Measurements from ENCODE around the gene PTPRG.

Gene PTPRG

DNA sequence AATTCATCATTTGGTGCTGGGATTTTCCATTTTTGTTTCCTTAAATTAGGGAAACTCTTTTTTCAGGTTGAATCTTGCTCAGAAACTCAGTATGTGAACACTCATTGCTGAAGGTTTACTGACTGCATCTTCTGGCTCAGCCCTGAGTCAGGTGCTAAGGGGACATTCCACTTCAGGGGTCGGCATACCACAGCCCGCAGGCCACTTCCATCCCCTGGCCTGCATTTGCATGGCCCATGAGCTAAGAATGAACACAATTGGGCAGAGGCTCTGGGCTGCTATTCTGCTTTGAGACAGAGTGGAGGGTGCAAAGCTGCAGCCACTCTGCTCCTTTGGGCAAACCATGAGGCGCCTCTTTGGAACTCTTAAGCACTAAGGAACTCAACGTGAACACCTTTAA lies 647.0 kb downstream of the PTPRG start:
- TF ChIP-seq NFIC (IDR thresholded peaks at IDR 0.05) = no peak
- no peak for TF ChIP-seq TCF12 (IDR thresholded peaks at IDR 0.05; ENCODE audit: low read depth)
- TF ChIP-seq, protein P1, sequence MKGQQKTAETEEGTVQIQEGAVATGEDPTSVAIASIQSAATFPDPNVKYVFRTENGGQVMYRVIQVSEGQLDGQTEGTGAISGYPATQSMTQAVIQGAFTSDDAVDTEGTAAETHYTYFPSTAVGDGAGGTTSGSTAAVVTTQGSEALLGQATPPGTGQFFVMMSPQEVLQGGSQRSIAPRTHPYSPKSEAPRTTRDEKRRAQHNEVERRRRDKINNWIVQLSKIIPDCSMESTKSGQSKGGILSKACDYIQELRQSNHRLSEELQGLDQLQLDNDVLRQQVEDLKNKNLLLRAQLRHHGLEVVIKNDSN (IDR thresholded peaks at IDR 0.05) = no peak
- TF ChIP-seq FOXM1 (IDR thresholded peaks at IDR 0.05; ENCODE audit: borderline replicate concordance, low read depth) = no peak
- TF ChIP-seq, protein P2, sequence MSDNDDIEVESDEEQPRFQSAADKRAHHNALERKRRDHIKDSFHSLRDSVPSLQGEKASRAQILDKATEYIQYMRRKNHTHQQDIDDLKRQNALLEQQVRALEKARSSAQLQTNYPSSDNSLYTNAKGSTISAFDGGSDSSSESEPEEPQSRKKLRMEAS (IDR thresholded peaks at IDR 0.05) = no peak
- TF ChIP-seq RAD21 (IDR thresholded peaks at IDR 0.05; ENCODE audit: low read depth) = no peak
- TF ChIP-seq EP300 (IDR thresholded peaks at IDR 0.05; ENCODE audit: borderline replicate concordance) = no peak
- no peak for TF ChIP-seq YY1 (IDR thresholded peaks at IDR 0.05; ENCODE audit: low read depth)
- TF ChIP-seq TAF1 (IDR thresholded peaks at IDR 0.05; ENCODE audit: low read depth) = no peak
- TF ChIP-seq CEBPB (IDR thresholded peaks at IDR 0.05) = no peak
- no peak for TF ChIP-seq EGR1 (IDR thresholded peaks at IDR 0.05)
- TF ChIP-seq TEAD4 (IDR thresholded peaks at IDR 0.05) = no peak
- no peak for TF ChIP-seq ZBTB7A (IDR thresholded peaks at IDR 0.05; ENCODE audit: low read depth)
- TF ChIP-seq, protein P3, sequence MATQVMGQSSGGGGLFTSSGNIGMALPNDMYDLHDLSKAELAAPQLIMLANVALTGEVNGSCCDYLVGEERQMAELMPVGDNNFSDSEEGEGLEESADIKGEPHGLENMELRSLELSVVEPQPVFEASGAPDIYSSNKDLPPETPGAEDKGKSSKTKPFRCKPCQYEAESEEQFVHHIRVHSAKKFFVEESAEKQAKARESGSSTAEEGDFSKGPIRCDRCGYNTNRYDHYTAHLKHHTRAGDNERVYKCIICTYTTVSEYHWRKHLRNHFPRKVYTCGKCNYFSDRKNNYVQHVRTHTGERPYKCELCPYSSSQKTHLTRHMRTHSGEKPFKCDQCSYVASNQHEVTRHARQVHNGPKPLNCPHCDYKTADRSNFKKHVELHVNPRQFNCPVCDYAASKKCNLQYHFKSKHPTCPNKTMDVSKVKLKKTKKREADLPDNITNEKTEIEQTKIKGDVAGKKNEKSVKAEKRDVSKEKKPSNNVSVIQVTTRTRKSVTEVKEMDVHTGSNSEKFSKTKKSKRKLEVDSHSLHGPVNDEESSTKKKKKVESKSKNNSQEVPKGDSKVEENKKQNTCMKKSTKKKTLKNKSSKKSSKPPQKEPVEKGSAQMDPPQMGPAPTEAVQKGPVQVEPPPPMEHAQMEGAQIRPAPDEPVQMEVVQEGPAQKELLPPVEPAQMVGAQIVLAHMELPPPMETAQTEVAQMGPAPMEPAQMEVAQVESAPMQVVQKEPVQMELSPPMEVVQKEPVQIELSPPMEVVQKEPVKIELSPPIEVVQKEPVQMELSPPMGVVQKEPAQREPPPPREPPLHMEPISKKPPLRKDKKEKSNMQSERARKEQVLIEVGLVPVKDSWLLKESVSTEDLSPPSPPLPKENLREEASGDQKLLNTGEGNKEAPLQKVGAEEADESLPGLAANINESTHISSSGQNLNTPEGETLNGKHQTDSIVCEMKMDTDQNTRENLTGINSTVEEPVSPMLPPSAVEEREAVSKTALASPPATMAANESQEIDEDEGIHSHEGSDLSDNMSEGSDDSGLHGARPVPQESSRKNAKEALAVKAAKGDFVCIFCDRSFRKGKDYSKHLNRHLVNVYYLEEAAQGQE (IDR thresholded peaks at IDR 0.05; ENCODE audit: low read depth) = no peak
- TF ChIP-seq CREB1 (IDR thresholded peaks at IDR 0.05; ENCODE audit: low read depth) = no peak

DNA sequence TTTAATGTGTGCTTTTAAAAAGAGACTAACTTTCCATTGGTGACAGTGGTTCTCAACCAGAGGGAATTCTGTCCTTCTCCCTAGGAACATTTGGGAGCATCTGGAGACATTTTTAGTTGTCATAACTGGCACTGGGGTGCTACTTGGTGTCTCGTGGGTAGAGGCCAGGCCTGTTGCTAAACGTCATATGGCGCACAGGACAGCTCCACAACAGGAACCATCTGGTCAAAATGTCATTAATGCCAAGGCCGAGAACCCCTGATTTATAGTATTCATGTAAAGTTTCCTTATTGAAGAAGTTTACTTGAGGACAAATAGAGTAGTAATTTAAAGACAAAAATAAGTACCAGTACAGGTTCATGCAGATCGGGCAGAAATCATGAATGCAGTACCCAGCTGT lies 647.7 kb downstream of the PTPRG start:
- TF ChIP-seq, protein P1 (IDR thresholded peaks at IDR 0.05) = no peak
- no peak for TF ChIP-seq TEAD4 (IDR thresholded peaks at IDR 0.05)
- no peak for TF ChIP-seq YY1 (IDR thresholded peaks at IDR 0.05; ENCODE audit: low read depth)
- no peak for TF ChIP-seq CREB1 (IDR thresholded peaks at IDR 0.05; ENCODE audit: low read depth)
- no peak for TF ChIP-seq NFIC (IDR thresholded peaks at IDR 0.05)
- TF ChIP-seq EP300 (IDR thresholded peaks at IDR 0.05; ENCODE audit: borderline replicate concordance) = no peak
- TF ChIP-seq, protein P3 (IDR thresholded peaks at IDR 0.05; ENCODE audit: low read depth) = no peak
- no peak for TF ChIP-seq TAF1 (IDR thresholded peaks at IDR 0.05; ENCODE audit: low read depth)
- TF ChIP-seq EGR1 (IDR thresholded peaks at IDR 0.05) = no peak
- TF ChIP-seq TCF12 (IDR thresholded peaks at IDR 0.05; ENCODE audit: low read depth) = no peak
- TF ChIP-seq CEBPB (IDR thresholded peaks at IDR 0.05) = no peak
- TF ChIP-seq RAD21 (IDR thresholded peaks at IDR 0.05; ENCODE audit: low read depth) = no peak
- TF ChIP-seq FOXM1 (IDR thresholded peaks at IDR 0.05; ENCODE audit: borderline replicate concordance, low read depth) = no peak
- TF ChIP-seq ZBTB7A (IDR thresholded peaks at IDR 0.05; ENCODE audit: low read depth) = no peak
- TF ChIP-seq, protein P2 (IDR thresholded peaks at IDR 0.05) = no peak

DNA sequence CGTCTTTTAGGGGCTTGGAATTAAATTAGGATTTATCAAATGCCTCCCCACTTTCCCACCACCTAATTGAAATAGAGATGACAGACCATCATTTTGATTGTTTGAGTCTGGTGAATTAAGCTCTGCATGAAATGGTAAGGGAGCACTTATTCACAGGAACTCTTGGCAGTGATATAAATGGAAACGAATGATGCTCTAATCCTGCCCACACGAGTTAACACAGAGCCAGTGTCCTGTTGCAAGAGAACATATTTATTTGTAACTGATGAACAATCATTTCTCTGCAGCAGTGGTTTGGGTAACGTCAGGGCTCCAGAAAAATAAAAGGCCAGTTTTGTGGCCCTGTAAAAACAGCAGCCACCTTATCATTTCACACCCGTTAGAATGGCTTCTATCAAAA lies 648.6 kb downstream of the PTPRG start:
- TF ChIP-seq EGR1 (IDR thresholded peaks at IDR 0.05) (no peak), RAD21 (IDR thresholded peaks at IDR 0.05; ENCODE audit: low read depth) (no peak), ZBTB7A (IDR thresholded peaks at IDR 0.05; ENCODE audit: low read depth) (no peak), TAF1 (IDR thresholded peaks at IDR 0.05; ENCODE audit: low read depth) (no peak), CREB1 (IDR thresholded peaks at IDR 0.05; ENCODE audit: low read depth) (no peak), NFIC (IDR thresholded peaks at IDR 0.05) (no peak), EP300 (IDR thresholded peaks at IDR 0.05; ENCODE audit: borderline replicate concordance) (no peak)
- TF ChIP-seq, protein P2 (IDR thresholded peaks at IDR 0.05) = no peak
- TF ChIP-seq, protein P1 (IDR thresholded peaks at IDR 0.05) = no peak
- TF ChIP-seq, protein P3 (IDR thresholded peaks at IDR 0.05; ENCODE audit: low read depth) = no peak
